Effector CD8-positive, alpha-beta T cell (primary cell): ENCODE results near the gene KCNMB1.
"Not testable (repeated sequence)": the region's sequence is repeated elsewhere in the genome, so short reads cannot be mapped to it uniquely, and the experiment has no call there.

Experiments
- DNase-seq: peaks from one replicate; lab custom pipeline; 2025; lab: John Stamatoyannopoulos, UW

The KCNMB1 gene

DNA sequence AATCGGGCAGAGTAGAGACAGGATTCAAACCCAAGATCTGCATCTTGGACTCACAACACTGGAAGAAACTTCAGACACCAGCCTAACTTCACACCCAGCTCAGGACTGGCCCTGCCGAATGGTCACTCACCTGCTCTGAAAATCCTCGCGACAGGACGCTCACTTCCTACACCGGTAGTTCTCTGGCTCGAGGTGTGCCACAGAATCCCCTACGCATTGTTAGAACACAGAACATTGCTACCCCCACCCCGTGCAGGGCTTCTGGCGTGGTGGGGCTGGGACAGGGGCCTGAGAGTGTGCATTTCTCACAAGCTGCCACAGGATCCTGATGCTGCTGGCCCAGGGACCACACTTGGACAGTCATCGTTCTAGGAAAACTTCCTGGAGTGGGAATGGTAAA lies 12.1 kb downstream of the KCNMB1 start:
- no peak for DNase-seq

DNA sequence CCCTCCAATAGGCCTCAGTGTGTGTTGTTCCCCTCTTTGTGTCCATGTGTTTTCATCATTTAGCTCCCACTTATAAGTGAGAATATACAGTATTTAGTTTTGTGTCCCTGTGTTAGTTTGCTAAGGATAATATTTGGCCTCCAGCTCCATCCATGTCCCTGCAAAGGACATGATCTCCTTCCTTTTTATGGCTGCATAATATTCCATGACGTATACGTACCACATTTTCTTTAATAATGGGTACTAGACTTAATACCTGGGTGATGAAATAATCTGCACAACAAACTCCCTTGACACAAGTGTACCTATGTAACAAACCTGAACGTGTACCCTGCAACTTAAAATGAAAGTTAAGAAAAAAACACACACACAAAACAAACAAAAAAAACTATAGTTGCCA lies 12.6 kb downstream of the KCNMB1 start:
- not testable (repeated sequence) for DNase-seq

DNA sequence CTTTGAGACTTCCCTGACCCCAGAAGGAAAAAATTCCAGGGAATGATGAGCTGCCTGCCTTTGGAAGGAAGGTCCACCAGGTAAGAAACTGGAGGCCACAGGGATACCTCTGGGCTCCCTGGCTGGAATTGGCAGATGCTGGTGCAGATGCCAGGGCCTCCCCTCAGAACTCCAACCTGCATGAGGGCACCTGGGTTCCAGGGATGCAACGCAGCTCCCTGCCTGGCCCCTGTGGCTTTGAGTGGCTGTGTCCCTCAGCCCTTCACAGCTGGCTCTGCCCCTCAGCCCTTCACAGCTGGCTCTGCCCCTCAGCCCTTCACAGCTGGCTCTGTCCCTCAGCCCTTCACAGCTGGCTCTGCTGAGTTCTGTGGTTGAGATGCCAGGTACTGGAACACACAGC lies 13.9 kb downstream of the KCNMB1 start:
- no peak for DNase-seq

DNA sequence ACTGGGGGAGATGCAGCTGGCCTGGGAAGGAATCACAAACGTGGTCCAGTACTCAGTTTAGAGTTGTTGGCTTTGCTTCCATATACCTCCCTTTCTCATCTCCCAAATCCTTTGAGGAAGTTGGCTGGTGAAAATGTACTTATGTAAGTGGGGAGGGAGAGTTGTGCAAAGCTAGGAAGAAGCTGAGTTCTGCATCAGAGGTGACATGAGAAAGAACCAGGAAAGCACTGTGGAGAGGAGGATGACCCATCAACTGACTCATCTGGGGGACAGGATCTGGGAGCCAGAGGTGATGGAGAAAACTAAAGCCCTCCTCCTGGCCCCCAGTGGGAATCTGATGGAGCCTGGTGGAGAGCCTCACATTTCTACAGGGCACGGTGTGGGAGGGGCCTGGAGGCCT lies 16.2 kb downstream of the KCNMB1 start:
- DNase-seq, result no peak

DNA sequence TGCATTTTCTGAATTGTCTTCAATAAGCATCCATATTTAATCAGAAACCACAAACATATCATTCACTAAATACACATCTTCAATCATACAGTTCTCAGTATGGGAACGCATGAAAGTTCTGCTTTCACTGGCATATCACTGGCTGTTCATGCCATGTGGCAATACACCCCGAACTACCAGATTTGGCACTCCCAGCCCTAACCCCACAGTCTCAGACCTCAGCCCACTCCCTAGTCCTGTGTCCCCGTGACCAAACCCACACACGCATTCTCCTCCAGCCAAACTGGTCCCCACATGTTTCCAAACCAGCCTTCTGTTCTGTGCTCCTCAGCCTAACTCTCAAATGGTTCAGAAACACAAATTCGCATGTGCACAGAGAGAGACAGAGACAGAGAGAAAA lies 20.6 kb downstream of the KCNMB1 start:
- DNase-seq, result no peak

DNA sequence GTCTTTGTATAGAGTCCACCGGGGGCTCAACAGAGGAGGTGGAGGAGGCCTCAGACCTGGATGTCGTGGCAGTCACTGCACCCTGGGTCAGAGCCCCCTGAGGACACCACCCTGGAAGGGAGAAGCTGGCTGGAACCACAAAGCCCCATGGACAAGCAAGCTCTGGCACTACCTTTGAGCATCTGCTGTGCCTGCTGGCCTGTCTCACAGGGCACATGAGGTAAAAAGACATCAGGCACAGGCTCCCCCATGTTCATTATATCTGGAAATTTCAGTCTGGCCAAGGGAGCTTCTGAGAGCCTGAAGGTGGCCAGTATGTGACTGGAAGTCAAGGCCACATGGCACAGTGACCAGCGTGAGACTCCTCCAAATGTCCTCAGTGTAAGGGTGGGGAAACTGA lies 22.9 kb downstream of the KCNMB1 start:
- DNase-seq, result no peak

DNA sequence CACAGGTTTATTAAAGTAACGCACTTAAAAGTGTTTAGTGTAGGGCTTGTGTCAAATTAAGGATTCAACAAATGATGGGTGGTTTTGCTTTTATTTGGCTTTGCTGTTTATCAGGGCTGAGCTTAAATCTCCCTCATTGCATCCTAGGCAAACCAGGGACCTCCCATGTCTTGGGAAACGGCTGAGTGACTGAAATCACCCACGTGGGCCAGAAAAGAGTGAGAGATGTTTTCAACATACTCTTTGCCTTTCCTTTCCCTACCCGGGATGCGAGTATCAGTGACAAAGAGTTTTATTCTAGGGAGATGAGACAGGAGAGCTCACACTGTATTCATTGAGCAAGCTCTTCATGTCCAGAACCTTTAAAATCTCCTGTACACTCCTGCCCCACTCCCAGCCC lies 23.3 kb downstream of the KCNMB1 start:
- DNase-seq, result no peak

DNA sequence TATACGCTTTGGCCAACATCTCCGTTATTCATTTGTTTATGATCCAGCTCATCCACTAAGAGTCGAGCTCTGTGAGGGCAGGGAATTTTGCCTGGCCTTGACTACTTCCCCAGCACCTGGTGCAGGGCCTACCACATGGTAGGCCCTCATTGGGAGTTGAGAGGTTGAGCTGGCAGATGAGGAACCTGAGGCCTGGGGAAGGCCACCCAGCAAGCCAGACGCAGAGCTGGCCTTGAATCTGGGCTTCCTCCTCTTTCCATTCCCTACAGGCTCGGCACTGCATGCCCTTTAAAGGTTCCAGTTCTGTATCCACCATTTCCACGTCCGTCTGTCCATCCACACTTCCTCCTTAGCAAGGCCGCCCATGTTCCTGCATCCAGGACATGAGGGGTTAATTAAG lies 24.2 kb downstream of the KCNMB1 start:
- DNase-seq, result no peak

GRCh38 chr5:170363671-170364070 lies 25.5 kb downstream of the KCNMB1 start:
- no peak for DNase-seq

- no peak for DNase-seq
Measured at GRCh38 chr5:170362656-170363055, 26.5 kb downstream of the KCNMB1 start.

- DNase-seq, result no peak
Measured at GRCh38 chr5:170362102-170362501, 27.1 kb downstream of the KCNMB1 start.

DNA sequence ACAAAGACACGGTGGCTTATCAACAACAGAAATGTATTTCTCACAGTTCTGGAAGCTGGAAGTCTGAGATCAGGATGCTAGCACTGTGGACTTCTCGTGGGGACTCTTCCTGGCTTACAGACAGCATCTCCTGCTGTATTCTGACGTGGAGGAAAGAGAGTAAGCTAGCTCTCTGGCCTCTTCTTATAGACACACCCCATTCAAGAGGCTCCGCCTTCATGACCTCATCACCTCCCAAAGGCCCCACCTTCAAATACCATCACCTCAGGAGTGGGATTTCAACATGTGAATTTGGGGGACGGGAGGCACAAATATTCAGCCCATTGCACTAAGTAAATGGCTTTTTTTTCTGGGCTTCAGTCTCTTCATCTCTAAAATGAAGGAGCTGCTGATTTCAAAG lies 27.6 kb downstream of the KCNMB1 start:
- no peak for DNase-seq

DNA sequence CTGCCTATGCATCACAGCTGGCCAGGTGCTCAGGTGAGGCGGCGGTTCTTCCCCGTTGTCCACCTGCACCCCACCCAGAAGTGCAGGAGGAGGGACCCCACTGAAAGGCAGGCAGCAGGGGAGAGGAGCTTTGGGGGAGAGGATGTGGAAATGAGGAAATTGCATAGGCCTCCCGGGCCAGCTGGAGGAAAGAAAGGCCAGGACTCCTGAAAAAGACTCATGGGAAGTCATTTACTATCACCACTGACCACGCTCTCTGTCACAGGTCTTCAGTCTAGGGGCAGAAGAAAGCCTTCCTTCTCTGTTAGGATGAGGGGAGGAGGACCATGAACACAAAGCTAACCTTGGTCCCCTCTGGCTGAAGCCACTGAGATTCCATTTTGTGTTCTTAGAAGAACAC lies 28.1 kb downstream of the KCNMB1 start:
- DNase-seq, result no peak

- DNase-seq, result no peak
Measured at GRCh38 chr5:170360709-170361108, 28.5 kb downstream of the KCNMB1 start.

DNA sequence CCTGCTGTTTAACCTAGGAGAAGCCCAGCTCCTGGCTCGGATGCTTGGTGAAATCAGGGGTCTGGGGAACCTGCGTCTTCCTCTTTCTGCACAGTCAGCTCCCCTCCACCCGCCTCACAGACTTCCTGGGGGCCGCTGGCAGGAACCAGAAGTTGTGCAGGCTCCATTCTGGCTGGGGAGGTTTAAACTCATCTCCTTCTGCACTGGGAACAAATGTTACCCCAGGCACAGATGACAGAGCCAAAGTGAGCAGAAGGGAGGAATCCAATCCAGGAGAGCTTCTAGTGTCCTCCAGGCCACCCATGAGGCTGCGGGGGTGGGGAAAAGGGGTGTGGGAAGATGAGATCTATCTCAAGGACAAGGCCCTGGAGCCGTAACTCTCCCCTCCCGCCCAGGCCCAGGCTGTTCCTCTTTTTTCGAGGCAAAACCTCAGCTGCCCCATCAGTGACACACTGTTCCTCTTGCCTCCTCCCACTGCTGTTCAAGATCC lies 31.2 kb downstream of the KCNMB1 start:
- no peak for DNase-seq

DNA sequence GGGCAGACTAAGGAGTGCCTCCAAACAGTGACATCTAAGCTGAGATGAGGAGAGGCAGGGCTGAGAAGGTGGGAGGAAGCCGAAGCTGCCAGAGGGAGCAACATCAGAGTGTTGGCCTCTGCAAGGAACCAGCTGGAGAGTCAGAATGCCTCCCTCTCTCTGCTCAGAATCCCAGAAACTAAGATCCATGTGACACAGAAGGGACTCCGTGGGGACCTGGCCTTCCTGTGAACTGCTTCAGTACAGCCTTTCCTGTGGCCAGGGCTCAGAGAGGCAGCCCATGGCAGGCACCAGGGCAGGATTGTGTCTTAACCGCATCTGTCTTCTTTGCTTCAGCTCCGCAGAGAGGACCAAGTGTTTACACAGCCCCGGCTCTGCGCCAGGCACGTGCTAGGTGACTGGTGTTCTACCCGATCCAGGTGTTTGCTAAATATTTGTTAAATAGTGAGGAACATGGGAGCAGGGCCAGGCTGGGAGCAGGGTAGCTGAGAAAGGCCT lies 33.5 kb downstream of the KCNMB1 start:
- DNase-seq, result no peak

DNA sequence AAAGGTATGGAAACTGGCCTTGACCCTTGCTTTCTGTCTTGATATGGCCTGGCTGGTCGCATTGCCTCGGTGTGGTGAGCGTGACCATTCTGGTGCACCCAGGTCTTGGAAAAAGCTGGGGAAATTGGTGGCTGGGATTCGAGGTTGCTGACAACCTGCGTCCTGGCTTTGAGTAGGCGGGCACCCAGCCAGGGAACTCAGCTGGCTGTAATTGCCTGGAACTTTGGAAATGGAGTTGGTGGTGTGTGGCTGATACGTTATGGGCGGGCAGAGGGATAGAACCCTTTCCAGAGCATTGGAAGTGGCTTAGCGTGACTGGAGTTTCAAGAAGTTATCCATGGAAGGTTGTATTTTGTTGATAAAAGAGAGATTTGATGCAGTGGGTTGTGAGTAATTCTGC lies 35.2 kb downstream of the KCNMB1 start:
- no peak for DNase-seq

DNA sequence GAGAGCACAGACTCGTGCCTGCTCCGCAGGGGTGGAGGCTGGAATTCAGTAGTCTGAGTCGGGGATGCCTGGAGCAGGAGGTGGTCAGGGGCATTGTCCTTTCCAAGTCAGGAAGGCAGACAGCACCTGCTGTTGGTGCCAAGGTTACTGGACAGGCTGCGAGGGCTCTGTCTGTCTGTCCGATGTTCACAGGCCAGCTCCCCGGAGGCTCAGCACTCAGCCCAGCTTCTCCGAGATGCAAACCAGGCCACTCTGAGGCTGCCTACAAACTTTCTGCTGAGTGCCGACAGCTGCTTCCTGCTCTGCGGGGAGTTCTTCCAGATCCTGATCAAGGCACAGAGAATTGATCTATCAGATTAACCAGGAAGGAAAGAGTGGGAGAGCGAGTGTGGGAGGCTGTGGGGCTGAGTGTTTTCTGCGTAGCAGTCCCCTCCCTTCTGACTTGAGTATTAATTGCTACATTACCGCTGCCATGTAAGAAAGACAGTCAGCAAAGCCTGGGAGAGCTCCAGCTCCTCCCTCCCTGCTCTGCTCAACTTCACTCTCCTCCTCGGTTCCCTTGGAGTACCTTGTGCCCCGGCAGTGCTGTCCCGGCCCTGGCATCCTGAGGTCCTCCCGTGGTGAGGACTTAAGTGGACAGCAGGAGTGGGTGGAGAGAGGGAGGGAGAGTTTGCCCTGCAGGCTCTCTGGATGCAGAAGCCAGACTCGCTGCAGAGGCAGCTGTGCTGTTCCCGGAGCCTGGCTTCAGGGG lies 36.0 kb downstream of the KCNMB1 start:
- DNase-seq, result no peak

- DNase-seq, result no peak
Measured at GRCh38 chr5:170348137-170348633, 41.0 kb downstream of the KCNMB1 start.

GRCh38 chr5:170347022-170347567 lies 42.1 kb downstream of the KCNMB1 start:
- no peak for DNase-seq

- no peak for DNase-seq
Measured at GRCh38 chr5:170345971-170346370, 43.2 kb downstream of the KCNMB1 start.

DNA sequence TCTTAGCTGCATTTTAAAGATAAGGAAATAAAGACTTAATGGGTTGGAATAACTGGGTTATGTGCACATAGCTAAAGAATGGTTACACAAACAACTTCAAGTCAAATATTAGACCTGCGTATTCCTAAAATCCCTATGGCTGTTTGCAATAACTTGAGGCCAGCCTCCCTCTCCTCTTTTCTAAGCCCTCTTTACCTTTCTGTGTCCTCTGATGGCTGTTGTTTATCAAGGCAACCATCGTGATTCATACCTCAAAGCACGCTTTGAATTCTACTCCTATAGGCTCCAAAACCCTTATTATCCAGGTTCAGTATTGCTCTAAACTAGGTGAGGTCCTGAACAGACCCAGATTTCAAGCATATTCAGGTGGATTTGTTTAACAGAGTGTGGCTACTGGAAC lies 46.0 kb downstream of the KCNMB1 start:
- no peak for DNase-seq

DNA sequence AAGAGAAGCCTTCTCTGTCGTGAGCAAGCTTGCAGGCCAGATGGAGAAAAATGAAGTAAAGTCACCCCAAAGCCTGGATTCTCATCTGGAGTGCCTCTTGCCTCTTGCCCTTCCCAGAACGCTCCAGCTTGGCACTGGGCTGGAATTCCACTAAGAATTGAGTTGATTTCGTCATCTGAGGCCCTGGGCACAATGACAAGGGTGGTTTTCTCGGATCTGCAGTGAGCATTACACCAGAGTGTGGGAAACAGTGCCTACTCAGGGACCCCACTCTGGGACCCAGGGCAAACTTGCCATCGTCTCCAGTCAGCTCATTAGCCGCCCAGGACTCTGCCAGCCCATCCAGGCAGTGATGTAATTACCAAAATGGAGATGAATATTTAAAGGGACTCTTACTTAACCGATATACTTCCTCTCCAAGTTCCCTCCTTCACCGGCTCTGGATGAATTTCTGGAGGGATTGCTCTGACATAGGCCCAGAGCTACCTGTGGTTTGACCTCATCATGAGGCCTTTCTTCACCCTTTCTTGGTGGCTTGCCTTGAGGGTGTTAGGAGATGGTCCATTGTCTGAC lies 46.9 kb downstream of the KCNMB1 start:
- no peak for DNase-seq
